T-cell (primary cell): ENCODE data around the gene TBPL2. TPM values are rescaled to one million over a fixed set of nuclear protein-coding genes. Genes with fewer than 3 reads are reported as not detected.
A peak's percentile ranks its signal among the peaks of the same experiment; 100 is the strongest.

Experiments
- ATAC-seq, 4 experiments: fragments of 200-7000 bp in 3 of 4; fragments of 150-1000 bp in 1 of 4; cut with Tn5 transposase; replicated peaks in 1 of 4; 1 replicate in 3 of 4; 2 replicates in 1 of 4; pipeline ENCODE4 v1.10.0; 2021; ENCODE audit warnings: moderate library complexity in 3 of 4, mild to moderate bottlenecking in 2 of 4, moderate number of reproducible peaks in 1 of 4
- CTCF ChIA-PET, 2 donors: fragments of 300-600 bp; sonication (Branson Sonifier 250); formaldehyde crosslinking; loops; one replicate each; lab custom pipeline; 2022; ENCODE audit warnings: antibody characterized with exemption in 2 of 2; lab: Charles Lee
- POLR2A ChIA-PET, 2 donors: fragments of 300-600 bp; sonication (Branson Sonifier 250); formaldehyde crosslinking; loops; one replicate each; lab custom pipeline; 2022; ENCODE audit warnings: antibody characterized with exemption in 2 of 2; lab: Charles Lee
- DNase-seq, 35 experiments: peaks; one replicate each; pipeline versions ENCODE4 v3.0.0 to v3.0.0-alpha.2; 2013 to 2023
- H3K27ac ChIP-seq: one replicate; pipeline ENCODE4 v1.5.1; 2013; ENCODE audit warnings: low read length
- H3K27me3 ChIP-seq, 2 experiments: replicated peaks in 1 of 2; 1 replicate in 1 of 2; 2 replicates in 1 of 2; pipeline versions ENCODE4 v1.6.1 to v1.7.0; 2013; ENCODE audit warnings: low read length in 1 of 2, mixed read lengths in 1 of 2; ENCODE audit not compliant: control insufficient read depth in 2 of 2, insufficient read depth in 2 of 2; ENCODE audit errors: extremely low read depth in 1 of 2
- H3K36me3 ChIP-seq, 2 donors: 1 replicate in 1 of 2; 2 replicates in 1 of 2; pipeline versions ENCODE4 v1.6.1 to v1.7.0; 2013; ENCODE audit warnings: low read length in 1 of 2; ENCODE audit not compliant: control insufficient read depth in 2 of 2, insufficient read depth in 1 of 2; ENCODE audit errors: extremely low read depth in 1 of 2
- H3K4me1 ChIP-seq, 2 experiments: 1 replicate in 1 of 2; 2 replicates in 1 of 2; pipeline versions ENCODE4 v1.6.1 to v1.7.0; 2013; ENCODE audit warnings: low read length in 2 of 2, mixed read lengths in 1 of 2; ENCODE audit not compliant: insufficient read depth in 2 of 2, control insufficient read depth in 1 of 2; ENCODE audit errors: extremely low read depth in 1 of 2
- H3K4me3 ChIP-seq, 2 donors: 1 replicate in 1 of 2; 2 replicates in 1 of 2; pipeline versions ENCODE4 v1.5.1 to v1.7.0; 2013; ENCODE audit warnings: mild to moderate bottlenecking in 2 of 2, low read length in 1 of 2, moderate library complexity in 1 of 2; ENCODE audit not compliant: control insufficient read depth in 1 of 2; ENCODE audit errors: extremely low read depth in 1 of 2
- H3K9me3 ChIP-seq: 2 replicates; pipeline ENCODE4 v1.7.0; 2013
- H3K27ac Mint-ChIP-seq, 2 donors: one replicate each; pipeline ENCODE4 v1.8.0; 2020 to 2021; ENCODE audit warnings: mild to moderate bottlenecking in 2 of 2, mixed read lengths in 2 of 2
- H3K27me3 Mint-ChIP-seq, 2 donors: one replicate each; pipeline ENCODE4 v1.8.0; 2021 to 2022; ENCODE audit warnings: mixed read lengths in 2 of 2
- H3K36me3 Mint-ChIP-seq: one replicate; pipeline ENCODE4 v1.8.0; 2021; ENCODE audit warnings: mixed read lengths
- H3K4me1 Mint-ChIP-seq, 3 donors: one replicate each; pipeline ENCODE4 v1.8.0; 2020 to 2022; ENCODE audit warnings: mixed read lengths in 3 of 3, mild to moderate bottlenecking in 1 of 3
- H3K4me3 Mint-ChIP-seq, 3 donors: one replicate each; pipeline ENCODE4 v1.8.0; 2020 to 2022; ENCODE audit warnings: mild to moderate bottlenecking in 3 of 3, mixed read lengths in 3 of 3, moderate library complexity in 3 of 3
- H3K9me3 Mint-ChIP-seq, 3 donors: one replicate each; pipeline ENCODE4 v1.8.0; 2020 to 2022; ENCODE audit warnings: mixed read lengths in 3 of 3
- WGBS: methylation state at CpG from one replicate; pipeline ENCODE4 v1.1.5; 2013; ENCODE audit warnings: missing lambda C conversion rate; ENCODE audit not compliant: insufficient coverage; 5-methylcytosine and 5-hydroxymethylcytosine counted together
- total RNA-seq, 35 experiments: library from RNA in 6 of 35; stranded (reverse) in 6 of 35; fragments of 120-200 nt in 1 of 35; gene quantifications; one replicate each; pipeline versions ENCODE4 v1.2.1 to v1.2.4 and lab custom pipeline; 2013 to 2026

Gene TBPL2
- total RNA-seq, 5 donors from 2014 or later (not counting 1 experiment from before 2014, with no cell fraction given) = not detected

DNA sequence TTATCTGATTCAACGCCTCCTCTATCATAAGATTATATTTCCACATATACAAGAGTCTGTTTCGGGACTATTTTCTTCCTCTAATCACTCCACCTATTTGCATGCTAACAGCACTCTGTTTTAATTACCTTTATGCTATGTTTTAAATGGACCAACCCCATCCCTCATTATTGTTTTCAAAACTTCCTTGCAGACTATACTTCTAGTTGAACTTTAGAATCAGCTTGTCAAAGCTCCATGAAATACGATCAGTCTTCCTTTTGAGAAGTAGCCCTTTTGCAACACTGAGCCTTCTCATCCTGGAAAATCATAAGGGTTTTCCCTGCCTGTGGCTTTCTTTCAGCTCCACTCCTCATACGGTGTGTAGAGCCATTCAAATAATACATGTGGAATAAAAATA is 65.6 kb downstream of the TBPL2 start:
- Histone ChIP-seq H3K36me3 (peaks cover 8 to 29% of the 10 kb centered on the region in 2 donors), H3K27me3 (no peaks in the 10 kb centered on the region), H3K4me3 (no peak overlapping the region), H3K9me3 (no peaks in the 10 kb centered on the region), H3K27ac (peak overlapping the region; percentile 80), H3K4me1 (peaks cover 14 to 19% of the 10 kb centered on the region in 2 experiments)
- H3K4me1 Mint-ChIP-seq = peaks cover 31 to 46% (median 36%) of the 10 kb centered on the region in 3 donors
- CTCF ChIA-PET = interaction anchor here (0.5 to 2.8 kb wide), 12 partner anchors 18 to 409 kb away, joined by 3 to 15 read pairs (median 4); no protein-coding TSS in a partner anchor
- H3K4me3 Mint-ChIP-seq = peak overlapping the region; percentile 0 to 49 (median 35)
- peaks cover 46% of the 10 kb centered on the region for H3K36me3 Mint-ChIP-seq
- ATAC-seq (peak in 2 of 4 experiments; percentile 17 to 24), DNase-seq (no peak)
- POLR2A ChIA-PET = interaction anchor here in 1 of 2 donors (0.5 to 1.0 kb wide), 7 partner anchors 27 to 169 kb away, joined by 3 to 8 read pairs (median 3); no protein-coding TSS in a partner anchor
- no peaks in the 10 kb centered on the region for H3K27me3 Mint-ChIP-seq
- no peaks in the 10 kb centered on the region for H3K9me3 Mint-ChIP-seq
- H3K27ac Mint-ChIP-seq = peak overlapping the region; percentile 90 to 95
- 63% methylated on average over 1 of the region's 4 CpGs for WGBS

GRCh38 chr14:55373784-55374705 is 66.4 kb downstream of the TBPL2 start:
- CTCF ChIA-PET = interaction anchor here (0.6 to 2.8 kb wide), 7 partner anchors 18 to 103 kb away, joined by 3 to 15 read pairs (median 3); no protein-coding TSS in a partner anchor
- peaks cover 31 to 46% (median 36%) of the 10 kb centered on the region in 3 donors for H3K4me1 Mint-ChIP-seq

GRCh38 chr14:55372825-55373224 is 67.6 kb downstream of the TBPL2 start:
- Mint-ChIP-seq H3K36me3 (peaks cover 46% of the 10 kb centered on the region), H3K27ac (peak overlapping the region; percentile 68 to 79), H3K27me3 (no peaks in the 10 kb centered on the region), H3K9me3 (no peaks in the 10 kb centered on the region), H3K4me3 (no peak overlapping the region), H3K4me1 (peaks cover 31 to 46% (median 36%) of the 10 kb centered on the region in 3 donors)
- no peak overlapping the region for H3K4me3 ChIP-seq
- ChIA-PET POLR2A (no interaction called here), CTCF (interaction anchor here (0.6 to 2.8 kb wide), 6 partner anchors 18 to 127 kb away, joined by 3 to 15 read pairs (median 6); no protein-coding TSS in a partner anchor)
- peaks cover 13 to 37% of the 10 kb centered on the region in 2 donors for H3K36me3 ChIP-seq
- peaks cover 14 to 19% of the 10 kb centered on the region in 2 experiments for H3K4me1 ChIP-seq
- H3K9me3 ChIP-seq = no peaks in the 10 kb centered on the region
- H3K27me3 ChIP-seq = no peaks in the 10 kb centered on the region
- 83% methylated on average over 6 of the region's 7 CpGs for WGBS
- no peak overlapping the region for H3K27ac ChIP-seq
- DNase-seq (no peak), ATAC-seq (no peak)

More at GRCh38 chr14:55373784-55374705, 66.4 kb downstream of the TBPL2 start:
- DNase-seq = peak in 4 of 35 experiments; percentile 11 to 82 (median 28)
- Mint-ChIP-seq H3K9me3 (no peaks in the 10 kb centered on the region), H3K27me3 (no peaks in the 10 kb centered on the region), H3K4me3 (peak overlapping the region; percentile 35 to 73 (median 46)), H3K27ac (peak overlapping the region; percentile 90 to 95), H3K36me3 (peaks cover 51% of the 10 kb centered on the region)
- H3K36me3 ChIP-seq = peaks cover 13 to 36% of the 10 kb centered on the region in 2 donors
- no peaks in the 10 kb centered on the region for H3K27me3 ChIP-seq
- H3K4me3 ChIP-seq = no peak overlapping the region
- WGBS = no CpG with 5 or more reads among the region's 5 CpGs
- H3K27ac ChIP-seq = peak overlapping the region; percentile 80
- POLR2A ChIA-PET = interaction anchor here (0.5 to 1.0 kb wide), 7 partner anchors 11 to 127 kb away, joined by 3 to 4 read pairs (median 3); no protein-coding TSS in a partner anchor
- H3K4me1 ChIP-seq = peaks cover 14 to 19% of the 10 kb centered on the region in 2 experiments
- H3K9me3 ChIP-seq = no peaks in the 10 kb centered on the region
- peak; percentile 70 to 92 (median 78) for ATAC-seq

GRCh38 chr14:55372423-55372822 is 68.0 kb downstream of the TBPL2 start:
- WGBS = no CpG with 5 or more reads among the region's 1 CpG
- H3K27ac Mint-ChIP-seq = peak overlapping the region; percentile 68 to 79
- peaks cover 47% of the 10 kb centered on the region for H3K36me3 Mint-ChIP-seq
- DNase-seq (no peak), ATAC-seq (no peak)
- ChIA-PET POLR2A (no interaction called here), CTCF (interaction anchor here (0.6 to 2.8 kb wide), 6 partner anchors 18 to 126 kb away, joined by 3 to 15 read pairs (median 4); no protein-coding TSS in a partner anchor)
- Histone ChIP-seq H3K4me1 (peaks cover 14 to 19% of the 10 kb centered on the region in 2 experiments), H3K4me3 (no peak overlapping the region), H3K9me3 (no peaks in the 10 kb centered on the region), H3K27ac (no peak overlapping the region), H3K36me3 (peaks cover 13 to 37% of the 10 kb centered on the region in 2 donors), H3K27me3 (no peaks in the 10 kb centered on the region)
- H3K4me1 Mint-ChIP-seq = peaks cover 31 to 46% (median 36%) of the 10 kb centered on the region in 3 donors
- H3K4me3 Mint-ChIP-seq = no peak overlapping the region
- H3K27me3 Mint-ChIP-seq = no peaks in the 10 kb centered on the region
- no peaks in the 10 kb centered on the region for H3K9me3 Mint-ChIP-seq

DNA sequence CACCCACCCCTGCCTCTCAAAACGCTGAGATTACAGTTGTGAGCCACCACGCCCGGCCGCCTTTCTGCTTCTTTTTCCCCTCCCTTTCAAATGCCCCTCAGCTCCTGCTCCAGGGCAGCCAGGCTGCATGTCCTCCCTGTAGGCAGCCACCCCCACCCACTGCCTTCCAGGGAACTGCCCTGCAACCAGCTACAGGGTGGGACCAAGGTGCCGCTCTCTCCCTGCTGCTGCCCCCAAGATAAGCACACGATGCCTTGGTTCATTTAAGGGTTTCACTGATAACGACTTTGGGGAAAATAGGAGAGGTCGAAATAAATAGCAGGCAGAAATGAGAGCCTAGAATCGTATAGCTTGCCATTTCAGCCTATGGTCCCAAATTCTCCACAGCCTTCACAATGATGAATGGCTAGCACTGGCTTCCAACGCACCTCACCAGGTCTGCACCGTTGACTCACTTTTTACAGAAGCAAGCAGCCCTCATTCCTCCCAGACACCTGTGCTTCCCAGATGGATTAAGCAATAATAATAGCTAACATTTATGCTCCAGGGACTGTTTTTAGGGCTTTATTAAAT is 69.4 kb downstream of the TBPL2 start:
- 84% methylated on average over 8 of the region's 11 CpGs for WGBS
- DNase-seq (no peak), ATAC-seq (no peak)
- POLR2A ChIA-PET = interaction anchor here (0.7 kb wide), 2 partner anchors 15 to 179 kb away, joined by 3 read pairs; no protein-coding TSS in a partner anchor
- Histone ChIP-seq H3K27me3 (no peaks in the 10 kb centered on the region), H3K4me1 (peaks cover 14 to 17% of the 10 kb centered on the region in 2 experiments), H3K4me3 (no peak overlapping the region), H3K9me3 (no peaks in the 10 kb centered on the region), H3K36me3 (peaks cover 5 to 33% of the 10 kb centered on the region in 2 donors), H3K27ac (no peak overlapping the region)
- Mint-ChIP-seq H3K36me3 (peaks cover 45% of the 10 kb centered on the region), H3K9me3 (no peaks in the 10 kb centered on the region), H3K27me3 (no peaks in the 10 kb centered on the region), H3K27ac (peak overlapping the region; percentile 66 to 70), H3K4me1 (peaks cover 24 to 40% (median 35%) of the 10 kb centered on the region in 3 donors), H3K4me3 (no peak overlapping the region)
- CTCF ChIA-PET = interaction anchor here in 1 of 2 donors (0.6 kb wide), 1 partner anchor 450 kb away, joined by 3 read pairs; no protein-coding TSS in a partner anchor
